Fibroblast of villous mesenchyme (primary cell): Measurements from ENCODE around the gene STX11. TPM values are rescaled to one million over a fixed set of nuclear protein-coding genes. Genes with fewer than 3 reads are reported as not detected.
"Not testable (repeated sequence)": the region's sequence is repeated elsewhere in the genome, so short reads cannot be mapped to it uniquely, and the experiment has no call there.

Source experiments
- DNase-seq: peaks from one replicate; pipeline ENCODE4 v3.0.0-alpha.2; 2010; ENCODE audit warnings: low read depth
- H3K4me3 ChIP-seq: 2 replicates; pipeline ENCODE4 v1.5.1; 2011; ENCODE audit warnings: low read depth, mild to moderate bottlenecking, low read length
- CTCF ChIP-seq: IDR thresholded peaks from 2 replicates; pipeline ENCODE4 v1.5.1; 2012; ENCODE audit warnings: low read depth, mild to moderate bottlenecking, low read length; ENCODE audit not compliant: insufficient read depth
- total RNA-seq: library from RNA; depleted of rRNA; stranded (reverse); fragments of >200 nt; gene quantifications from 2 replicates; pipeline ENCODE4 v1.2.3, GENCODE V29; 2012

Gene STX11
- total RNA-seq, 1 donor = 2.2 TPM

GRCh38 chr6:144129469-144129868 is 20.8 kb upstream of the STX11 start:
- H3K4me3 ChIP-seq = no peak overlapping the region
- DNase-seq = no peak
- no peak for TF ChIP-seq CTCF

GRCh38 chr6:144131248-144131709 is 19.0 kb upstream of the STX11 start:
- H3K4me3 ChIP-seq = no peak overlapping the region
- peak; percentile 21 for DNase-seq
- TF ChIP-seq CTCF = no peak

- H3K4me3 ChIP-seq, DNase-seq: not testable (repeated sequence)
Observed at GRCh38 chr6:144132167-144132690, 18.1 kb upstream of the STX11 start.

GRCh38 chr6:144133225-144133821 is 17.0 kb upstream of the STX11 start:
- TF ChIP-seq CTCF = no peak
- H3K4me3 ChIP-seq = no peak overlapping the region
- no peak for DNase-seq

- no peak for TF ChIP-seq CTCF
- no peak for DNase-seq
- no peak overlapping the region for H3K4me3 ChIP-seq
Observed at GRCh38 chr6:144134176-144134575, 16.1 kb upstream of the STX11 start.

- TF ChIP-seq CTCF = no peak
Observed at GRCh38 chr6:144134737-144135136, 15.6 kb upstream of the STX11 start.

GRCh38 chr6:144138542-144138941 is 11.8 kb upstream of the STX11 start:
- TF ChIP-seq CTCF = no peak
- no peak for DNase-seq

More at GRCh38 chr6:144134737-144135136, 15.6 kb upstream of the STX11 start:
- DNase-seq = no peak
- no peak overlapping the region for H3K4me3 ChIP-seq

More at GRCh38 chr6:144138542-144138941, 11.8 kb upstream of the STX11 start:
- H3K4me3 ChIP-seq = no peak overlapping the region
